GM12875 (cell line): Measurements from ENCODE around the gene EMX1.

Experiments
- H3K4me3 ChIP-seq: one replicate; pipeline ENCODE4 v1.5.1; 2011; ENCODE audit warnings: low read depth, low read length, control low read depth
- CTCF ChIP-seq: IDR thresholded peaks from 2 replicates; pipeline ENCODE4 v1.5.1; 2011; ENCODE audit warnings: low read depth, mild to moderate bottlenecking, control low read depth, inconsistent platforms, low read length, moderate library complexity, borderline replicate concordance; ENCODE audit not compliant: insufficient read depth

EMX1 gene

GRCh38 chr2:72982781-72983499, 65.6 kb downstream of the EMX1 start:
- no peak overlapping the region for H3K4me3 ChIP-seq

DNA sequence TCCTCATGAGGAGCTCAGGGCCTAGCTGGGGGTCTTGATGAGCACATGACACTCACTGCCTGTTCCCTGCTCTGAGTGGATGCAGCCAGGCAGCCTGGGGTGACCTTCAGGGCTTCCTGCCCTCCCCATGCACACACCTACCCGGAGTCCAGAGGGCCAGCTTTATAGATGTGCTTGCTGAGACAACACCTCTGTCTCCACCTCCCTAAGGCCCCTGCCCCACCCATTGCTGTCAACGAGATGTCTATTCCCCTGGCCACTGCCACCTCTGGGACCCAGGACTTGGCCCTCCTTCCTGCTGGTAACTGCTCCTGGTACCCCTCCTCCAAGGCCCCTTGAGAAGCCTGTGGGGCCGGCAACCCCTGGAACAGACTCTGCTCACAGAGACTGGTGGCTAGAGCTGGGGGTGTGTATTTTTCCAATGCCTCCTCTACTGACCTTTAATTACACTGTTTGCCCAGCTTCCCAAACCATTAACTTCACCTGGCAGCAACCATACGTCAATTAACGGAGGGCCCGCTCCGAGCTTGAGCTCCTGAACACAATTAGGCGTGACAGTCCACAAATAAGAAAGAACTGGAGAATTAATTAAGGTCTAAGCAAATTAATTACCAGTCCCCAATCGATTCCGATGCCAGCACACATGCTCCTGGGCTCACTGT, 66.3 kb downstream of the EMX1 start:
- no peak overlapping the region for H3K4me3 ChIP-seq
- TF ChIP-seq CTCF: no peak

More at GRCh38 chr2:72982781-72983499, 65.6 kb downstream of the EMX1 start:
- TF ChIP-seq CTCF: no peak

GRCh38 chr2:72984172-72984671, 66.9 kb downstream of the EMX1 start:
- TF ChIP-seq CTCF: no peak
- H3K4me3 ChIP-seq: no peak overlapping the region
